ENCODE data around the gene LDB2. TPM values are rescaled to one million over a fixed set of nuclear protein-coding genes. Genes with fewer than 3 reads are reported as not detected.

Gene LDB2
- total RNA-seq, 6 experiments from 2014 or later, result 24.2 to 40.4 (median 31.7) TPM

GRCh38 chr4:16804581-16804980 lies 93.9 kb downstream of the LDB2 start:
- Mint-ChIP-seq H3K27ac (no peak overlapping the region), H3K36me3 (ENCODE audit: low read depth) (peaks cover 59% of the 10 kb centered on the region), H3K4me1 (ENCODE audit: low read depth) (peaks cover 31% of the 10 kb centered on the region), H3K27me3 (ENCODE audit: insufficient read depth) (no peaks in the 10 kb centered on the region; the same call in 1 of the 2 replicates), H3K4me3 (no peak overlapping the region), H3K9me3 (no peaks in the 10 kb centered on the region)
- DNase-seq, result no peak
- no peak for TF ChIP-seq CTCF (IDR thresholded peaks at IDR 0.05)

GRCh38 chr4:16802044-16802443 lies 96.4 kb downstream of the LDB2 start:
- H3K36me3 Mint-ChIP-seq (ENCODE audit: low read depth), result peaks cover 54% of the 10 kb centered on the region
- 0 out of 2 replicates have a peak overlapping the region, but pooled peaks have one; percentile 42 for H3K4me3 Mint-ChIP-seq
- no peaks in the 10 kb centered on the region; the same call in 1 of the 2 replicates for H3K27me3 Mint-ChIP-seq (ENCODE audit: insufficient read depth)
- H3K4me1 Mint-ChIP-seq (ENCODE audit: low read depth), result peaks cover 26% of the 10 kb centered on the region
- TF ChIP-seq CTCF (IDR thresholded peaks at IDR 0.05), result no peak
- H3K27ac Mint-ChIP-seq, result peak overlapping the region; percentile 30
- H3K9me3 Mint-ChIP-seq, result no peaks in the 10 kb centered on the region
- DNase-seq, result no peak

- Mint-ChIP-seq H3K36me3 (ENCODE audit: low read depth) (peaks cover 53% of the 10 kb centered on the region), H3K4me1 (ENCODE audit: low read depth) (peaks cover 26% of the 10 kb centered on the region), H3K4me3 (peak overlapping the region; percentile 42; the same call in 1 of the 2 replicates), H3K27ac (peak overlapping the region; percentile 30; the same call in 1 of the 2 replicates), H3K27me3 (ENCODE audit: insufficient read depth) (no peaks in the 10 kb centered on the region; the same call in 1 of the 2 replicates), H3K9me3 (no peaks in the 10 kb centered on the region)
- DNase-seq, result peak; percentile 13
- no peak for TF ChIP-seq CTCF (IDR thresholded peaks at IDR 0.05)
Measured at GRCh38 chr4:16801356-16801755, 97.1 kb downstream of the LDB2 start.

GRCh38 chr4:16794816-16795445 lies 103.5 kb downstream of the LDB2 start:
- Mint-ChIP-seq H3K27ac (peak overlapping the region; percentile 50), H3K9me3 (no peaks in the 10 kb centered on the region), H3K4me3 (no peak overlapping the region), H3K36me3 (ENCODE audit: low read depth) (peaks cover 10% of the 10 kb centered on the region), H3K4me1 (ENCODE audit: low read depth) (peaks cover 15% of the 10 kb centered on the region), H3K27me3 (ENCODE audit: insufficient read depth) (no peaks in the 10 kb centered on the region; the same call in 1 of the 2 replicates)
- DNase-seq, result peak; percentile 64
- peak; percentile 95 for TF ChIP-seq CTCF (IDR thresholded peaks at IDR 0.05)

- no peak for TF ChIP-seq CTCF (IDR thresholded peaks at IDR 0.05)
- Mint-ChIP-seq H3K4me1 (ENCODE audit: low read depth) (peaks cover 35% of the 10 kb centered on the region), H3K27me3 (ENCODE audit: insufficient read depth) (no peaks in the 10 kb centered on the region; the same call in none of the 2 replicates), H3K4me3 (no peak overlapping the region), H3K9me3 (no peaks in the 10 kb centered on the region), H3K36me3 (ENCODE audit: low read depth) (peaks cover 6% of the 10 kb centered on the region; the same call in 1 of the 2 replicates), H3K27ac (no peak overlapping the region)
- DNase-seq, result no peak
Measured at GRCh38 chr4:16791460-16791859, 107.0 kb downstream of the LDB2 start.
